ENCODE measurements around the gene ITPA. TPM values are rescaled to one million over a fixed set of nuclear protein-coding genes. Genes with fewer than 3 reads are reported as not detected.

The ITPA gene
- total RNA-seq, 1 experiment from 2014 or later: 77.3 TPM

- no peak for TF ChIP-seq EZH2 (IDR thresholded peaks at IDR 0.05)
- TF ChIP-seq CBX3 (IDR thresholded peaks at IDR 0.05; ENCODE audit: low read depth): no peak
- TF ChIP-seq RAD21 (IDR thresholded peaks at IDR 0.05; ENCODE audit: low read depth): no peak
- TF ChIP-seq EGR1 (IDR thresholded peaks at IDR 0.05; ENCODE audit: low read depth): no peak
- no peak for TF ChIP-seq ELF1 (IDR thresholded peaks at IDR 0.05; ENCODE audit: borderline replicate concordance, low read depth)
- TF ChIP-seq, protein P1, sequence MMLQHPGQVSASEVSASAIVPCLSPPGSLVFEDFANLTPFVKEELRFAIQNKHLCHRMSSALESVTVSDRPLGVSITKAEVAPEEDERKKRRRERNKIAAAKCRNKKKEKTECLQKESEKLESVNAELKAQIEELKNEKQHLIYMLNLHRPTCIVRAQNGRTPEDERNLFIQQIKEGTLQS (IDR thresholded peaks at IDR 0.05): no peak
- no peak for TF ChIP-seq POLR2AphosphoS5 (IDR thresholded peaks at IDR 0.05; ENCODE audit: low read depth, low read length)
These were observed 17.6 kb downstream of the ITPA start (continued) for GRCh38 chr20:3226864-3227263.

DNA sequence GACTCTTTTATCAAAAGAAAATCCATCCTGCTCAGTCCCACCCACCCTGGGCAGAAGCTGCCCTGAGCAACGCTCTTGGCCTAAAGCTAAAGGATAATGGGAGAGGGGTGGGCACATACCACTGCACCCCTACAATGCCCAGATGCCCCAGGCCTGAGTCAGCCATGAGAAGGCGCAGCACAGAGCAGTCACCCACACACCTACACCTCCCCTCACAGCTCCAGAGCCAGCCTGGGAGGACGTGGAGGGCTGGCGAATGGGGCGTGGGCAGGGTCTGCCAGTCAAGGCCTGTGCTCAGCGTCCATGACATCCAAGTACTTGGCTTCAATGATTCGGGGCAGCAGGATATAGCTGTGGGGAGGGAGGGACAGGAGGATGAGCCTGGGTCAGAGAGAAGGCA, 18.2 kb downstream of the ITPA start:
- no peaks in the 10 kb centered on the region for H3K27me3 ChIP-seq (ENCODE audit: insufficient read depth, low read length)
- H3K27ac ChIP-seq (ENCODE audit: low read depth, low read length): no peak overlapping the region
- CTCF ChIA-PET: no interaction called here

More for the DNA sequence above, 18.2 kb downstream of the ITPA start:
- DNase-seq (ENCODE audit: low read depth, low spot score) (no peak), ATAC-seq (no peak)
- Histone ChIP-seq H3K79me2 (ENCODE audit: insufficient read depth, low read length) (no peaks in the 10 kb centered on the region), H3K4me1 (ENCODE audit: control insufficient read depth in 1 of 2, insufficient read depth in 2 of 2, low read length in 2 of 2) (no peaks in the 10 kb centered on the region), H3K4me2 (ENCODE audit: low read length) (no peak overlapping the region), H4K20me1 (ENCODE audit: insufficient read depth) (no peaks in the 10 kb centered on the region), H3K9ac (ENCODE audit: low read length) (no peak overlapping the region), H3K4me3 (replicated peaks in 1 of 2; ENCODE audit: low read depth in 1 of 2, low read length in 2 of 2) (no peak overlapping the region), H3K9me2 (ENCODE audit: insufficient read depth) (no peaks in the 10 kb centered on the region), H2AFZ (ENCODE audit: low read depth, low read length, poor library complexity, severe bottlenecking) (no peak overlapping the region), H3K36me3 (ENCODE audit: control insufficient read depth in 1 of 2, insufficient read depth in 2 of 2, low read length in 2 of 2) (peaks cover under 1 to 7% of the 10 kb centered on the region in 2 experiments; a peak in 2 of 4 replicates), H3K9me3 (ENCODE audit: control insufficient read depth in 1 of 2, insufficient read depth in 1 of 2, low read depth in 1 of 2, low read length in 2 of 2) (no peaks in the 10 kb centered on the region)
- BruUV-seq (replicated peaks): no TSS peak
- RAD21 ChIA-PET (ENCODE audit: low non-redundant PET in 1 of 2, low total read pairs in 2 of 2, uncharacterized antibody in 2 of 2, unreplicated experiment in 2 of 2): no interaction called here
- POLR2A ChIA-PET: no interaction called here
- no peak for TF ChIP-seq TCF7L2 (IDR thresholded peaks at IDR 0.05; ENCODE audit: borderline replicate concordance, extremely low read depth, insufficient read depth, insufficient read length)
- TF ChIP-seq EGR1 (IDR thresholded peaks at IDR 0.05; ENCODE audit: low read depth): no peak
- intact Hi-C loops (cut with micrococcal nuclease): no loop called here

Measured in HCT116 (cell line).